Activated T-helper 9 cell treated with anti-CD3 and anti-CD28 coated beads, Interleukin-2, amount 50 U/mL, for 16 hours (primary cell): ENCODE results near the gene MT1G.
"Not testable (repeated sequence)": the region's sequence is repeated elsewhere in the genome, so short reads cannot be mapped to it uniquely, and the experiment has no call there.

Experiments
- DNase-seq: peaks from one replicate; pipeline ENCODE4 v3.0.0-alpha.2; 2020; ENCODE audit warnings: low read depth

The MT1G gene

DNA sequence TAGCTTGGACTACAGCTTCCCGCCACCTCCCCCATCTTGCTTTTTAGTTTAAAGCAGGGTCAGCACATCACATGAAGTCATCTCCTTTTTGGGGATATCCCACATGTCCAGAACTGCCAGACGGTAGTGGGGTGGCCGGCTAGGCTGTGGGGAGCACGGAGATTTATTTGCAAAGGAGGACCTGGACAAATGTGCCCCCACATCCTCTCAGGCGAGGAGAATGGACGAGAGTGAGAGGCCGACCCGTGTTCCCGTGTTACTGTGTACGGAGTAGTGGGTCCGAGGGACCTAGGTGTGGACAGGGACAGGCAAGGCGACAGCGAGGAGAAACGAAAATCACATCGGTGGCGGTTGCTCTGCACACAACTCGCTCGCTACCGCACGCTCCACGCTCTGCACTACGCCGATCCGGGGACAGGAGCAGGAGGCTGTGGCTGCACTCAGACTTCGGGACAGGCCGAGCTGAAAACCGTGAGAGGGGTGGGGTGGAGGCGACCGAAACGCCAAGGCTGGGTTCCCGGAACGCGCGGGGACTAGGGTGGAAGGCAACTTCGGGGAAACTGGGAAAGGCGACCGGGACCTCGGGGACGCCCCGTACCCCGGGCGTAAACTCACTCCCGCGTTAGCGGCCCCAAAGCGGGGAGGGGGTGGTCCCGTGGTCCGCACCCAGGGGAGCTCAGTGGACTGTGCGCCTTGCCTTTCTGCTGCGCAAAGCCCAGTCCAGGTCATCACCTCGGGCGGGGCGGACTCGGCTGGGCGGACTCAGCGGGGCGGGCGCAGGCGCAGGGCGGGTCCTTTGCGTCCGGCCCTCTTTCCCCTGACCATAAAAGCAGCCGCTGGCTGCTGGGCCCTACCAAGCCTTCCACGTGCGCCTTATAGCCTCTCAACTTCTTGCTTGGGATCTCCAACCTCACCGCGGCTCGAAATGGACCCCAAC, 29.8 kb downstream of the MT1G start, which contains the start of gene MT1A:
TSS of gene MT1A (plus strand) at position 853 of the 937 bp plus-strand sequence. CDS start at position 926, 73 bp downstream.
- no peak for DNase-seq

- DNase-seq, result no peak
Observed at GRCh38 chr16:56636616-56637413, 31.1 kb downstream of the MT1G start.

DNA sequence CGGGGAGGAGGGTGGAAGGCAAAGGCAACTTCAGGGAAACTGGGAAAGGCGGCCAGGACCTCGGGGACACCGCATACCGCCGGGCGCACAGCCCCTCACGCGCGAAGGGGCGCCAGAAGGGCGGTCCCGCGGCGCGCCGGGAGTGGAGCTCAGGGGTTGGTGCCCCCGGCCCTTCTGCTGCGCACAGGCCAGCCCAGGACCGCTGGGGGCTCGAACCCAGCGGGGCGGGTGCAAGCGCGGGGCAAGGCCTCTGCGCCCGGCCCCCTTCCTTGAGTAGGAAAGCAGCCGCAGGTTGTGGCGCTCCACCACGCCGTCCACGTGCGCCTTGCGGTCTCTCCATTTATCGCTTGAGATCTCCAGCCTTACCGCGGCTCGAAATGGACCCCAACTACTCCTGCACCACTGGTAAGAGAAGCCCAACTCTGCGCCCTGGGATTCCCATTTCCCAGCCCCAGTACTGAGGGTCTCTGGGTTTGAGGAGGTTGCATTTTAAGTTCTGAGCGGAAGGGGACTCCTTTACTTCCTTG, 32.4 kb downstream of the MT1G start:
- no peak for DNase-seq

DNA sequence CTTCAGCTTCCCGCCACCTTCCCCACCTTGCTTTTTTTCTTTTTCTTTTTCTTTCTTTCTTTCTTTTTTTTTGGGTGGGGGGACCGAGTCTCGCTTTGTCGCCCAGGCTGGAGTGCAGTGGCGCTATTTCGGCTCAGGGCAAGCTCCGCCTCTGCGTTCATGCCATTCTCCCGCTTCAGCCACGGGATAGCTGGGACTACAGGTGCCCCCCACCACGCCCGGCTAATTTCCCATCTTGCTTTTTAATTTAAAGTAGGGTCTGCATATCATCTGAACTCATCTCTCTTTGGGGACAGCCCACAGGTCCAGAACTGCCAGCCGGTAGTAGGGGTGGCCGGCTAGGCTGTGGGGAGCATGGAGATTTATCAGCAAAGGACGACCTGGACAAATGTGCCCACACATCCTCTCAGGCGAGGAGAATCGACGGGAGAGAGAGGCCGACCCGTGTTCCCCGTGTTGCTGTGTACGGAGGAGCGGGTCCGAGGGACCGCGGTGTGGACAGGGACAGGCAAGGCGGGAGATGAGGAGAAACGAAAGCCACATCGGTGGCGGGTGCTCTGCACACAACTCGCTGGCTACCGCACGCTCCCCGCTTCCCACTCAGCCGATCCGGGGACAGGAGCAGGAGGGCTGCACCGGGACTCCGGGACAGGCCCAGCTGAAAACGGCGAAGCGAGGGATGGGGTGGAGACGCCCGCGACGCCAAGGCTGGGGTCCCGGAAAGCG, 33.0 kb downstream of the MT1G start:
- DNase-seq, result no peak

DNA sequence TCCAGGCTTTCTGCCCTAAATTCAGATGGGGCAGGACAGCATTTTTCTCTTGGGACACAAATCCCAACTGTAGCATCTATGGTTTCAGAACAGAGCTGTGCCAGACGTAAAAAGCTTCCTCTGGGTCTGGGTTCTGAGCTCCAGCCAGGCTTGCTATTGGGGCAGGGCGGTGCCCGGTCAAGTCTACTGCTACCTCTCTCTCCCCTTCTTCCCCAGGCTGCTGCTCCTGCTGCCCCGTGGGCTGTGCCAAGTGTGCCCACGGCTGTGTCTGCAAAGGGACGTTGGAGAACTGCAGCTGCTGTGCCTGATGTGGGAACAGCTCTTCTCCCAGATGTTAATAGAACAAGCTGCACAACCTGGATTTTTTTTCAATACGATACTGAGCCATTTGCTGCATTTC, 34.3 kb downstream of the MT1G start:
- DNase-seq, result no peak

GRCh38 chr16:56632848-56633365, 35.0 kb downstream of the MT1G start:
- no peak for DNase-seq

- DNase-seq, result no peak
Observed at GRCh38 chr16:56632156-56632847, 35.6 kb downstream of the MT1G start, which contains the start of gene MT1M. MT1M (plus strand) TSS chr16:56632659; CDS start chr16:56632732, 73 bp downstream.

DNA sequence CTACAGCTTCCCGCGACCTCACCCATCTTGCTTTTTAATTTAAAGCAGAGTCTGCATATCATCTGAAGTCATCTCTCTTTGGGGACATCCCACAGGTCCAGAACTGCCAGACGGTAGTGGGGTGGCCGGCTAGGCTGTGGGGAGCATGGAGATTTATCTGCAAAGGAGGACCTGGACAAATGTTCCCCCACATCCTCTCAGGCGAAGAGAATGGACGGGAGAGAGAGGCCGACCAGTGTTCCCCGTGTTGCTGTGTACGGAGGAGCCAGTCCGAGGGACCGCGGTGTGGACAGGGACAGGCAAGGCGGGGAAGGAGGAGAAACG, 36.1 kb downstream of the MT1G start:
- DNase-seq, result no peak

DNA sequence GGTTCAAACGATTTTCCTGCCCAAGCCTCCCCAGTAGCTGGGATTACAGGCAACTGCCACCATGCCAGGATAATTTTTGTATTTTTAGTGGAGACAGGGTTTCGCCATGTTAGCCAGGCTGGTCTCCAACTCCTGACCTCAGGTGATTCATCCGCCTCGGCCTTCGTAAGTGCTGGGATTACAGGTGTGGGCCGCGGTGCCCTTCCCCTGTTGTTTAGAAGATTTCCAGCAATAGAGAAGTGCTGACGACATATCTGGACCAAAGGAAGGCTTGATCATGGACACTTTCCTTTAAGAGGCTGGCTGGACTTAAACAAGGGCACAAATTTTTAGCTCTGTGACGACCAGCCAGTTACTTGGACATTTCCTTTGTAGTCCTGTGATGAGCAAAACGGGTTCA, 36.7 kb downstream of the MT1G start:
- DNase-seq, result no peak

DNA sequence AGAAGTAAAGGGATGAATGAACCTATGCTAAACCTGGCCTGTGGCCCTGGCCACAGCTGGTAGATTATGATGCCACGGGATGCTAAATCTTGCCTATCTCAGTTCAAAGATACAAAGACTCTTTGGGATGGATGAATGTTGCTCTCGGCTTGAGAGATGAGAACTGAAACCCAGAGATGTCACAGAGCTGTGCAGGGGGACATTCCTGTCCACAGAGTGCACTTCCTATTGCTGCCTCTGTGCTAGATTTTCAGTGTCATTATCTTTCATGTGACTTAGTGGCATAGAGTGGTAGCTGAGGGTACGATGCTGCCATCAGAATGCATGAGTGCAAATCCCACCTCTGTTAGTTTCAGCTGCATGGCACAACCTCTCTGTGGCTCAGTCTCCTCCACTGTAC, 37.7 kb downstream of the MT1G start:
- DNase-seq, result no peak

- DNase-seq, result no peak
Observed at GRCh38 chr16:56629531-56629930, 38.3 kb downstream of the MT1G start.

DNA sequence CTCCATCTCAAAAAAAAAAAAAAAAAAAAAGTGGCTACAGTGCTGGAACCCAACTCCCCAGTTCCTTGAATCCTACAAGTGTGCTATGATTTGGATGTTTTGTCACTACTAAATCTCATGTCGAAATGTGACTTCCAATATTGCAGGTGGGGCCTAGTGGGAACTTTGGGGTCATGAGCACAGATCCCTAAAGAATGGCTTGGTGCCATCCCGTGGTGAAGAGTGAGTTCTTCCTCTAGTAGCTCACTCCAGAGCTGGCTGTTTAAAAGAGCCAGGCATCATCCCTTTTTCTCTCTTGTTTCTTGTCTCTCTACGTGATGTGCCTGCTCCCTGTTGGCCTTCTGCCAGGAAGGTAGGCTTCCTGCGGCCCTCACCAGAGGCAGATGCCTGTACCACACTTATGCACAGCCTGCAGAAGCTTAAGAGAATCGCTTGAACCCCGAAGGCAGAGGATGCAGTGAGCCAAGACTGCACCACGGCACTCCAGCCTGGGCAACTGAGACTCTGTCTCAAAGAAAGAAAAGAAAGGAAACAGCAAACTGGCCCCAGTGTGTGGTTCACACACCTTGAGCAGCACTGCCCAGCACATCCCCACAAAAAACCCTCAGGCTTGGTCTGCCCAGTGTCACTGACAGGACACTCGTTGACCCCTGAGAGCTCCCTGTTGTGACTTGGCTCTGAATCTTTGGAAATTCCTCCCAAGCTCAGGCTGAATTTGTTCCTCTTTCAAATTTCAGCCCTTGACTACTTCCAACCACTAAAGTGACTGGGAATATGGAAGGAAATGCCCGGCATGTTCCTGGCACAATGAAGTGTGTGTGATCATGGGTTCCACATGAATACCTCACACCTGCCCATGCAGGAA, 39.1 kb downstream of the MT1G start:
- no peak for DNase-seq

DNA sequence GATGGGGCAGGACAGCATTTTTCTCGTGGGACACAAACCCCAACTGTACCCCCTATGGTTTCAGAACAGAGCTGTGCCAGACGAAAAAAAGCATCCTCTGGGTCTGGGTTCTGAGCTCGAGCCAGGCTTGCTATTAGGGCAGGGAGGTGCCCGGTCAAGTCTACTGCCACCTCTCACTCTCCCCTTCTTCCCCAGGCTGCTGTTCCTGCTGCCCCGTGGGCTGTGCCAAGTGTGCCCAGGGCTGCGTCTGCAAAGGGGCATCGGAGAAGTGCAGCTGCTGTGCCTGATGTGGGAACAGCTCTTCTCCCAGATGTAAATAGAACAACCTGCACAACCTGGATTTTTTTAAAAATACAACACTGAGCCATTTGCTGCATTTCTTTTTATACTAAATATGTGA, 41.2 kb downstream of the MT1G start:
- no peak for DNase-seq

- no peak for DNase-seq
Observed at GRCh38 chr16:56625943-56626654, 41.8 kb downstream of the MT1G start.

- peak; percentile 41 for DNase-seq
Observed at GRCh38 chr16:56625140-56625942, 42.5 kb downstream of the MT1G start, which contains the start of gene MT1E. MT1E (plus strand) TSS chr16:56625781; CDS start chr16:56625852, 71 bp downstream.

GRCh38 chr16:56623637-56624036, 44.2 kb downstream of the MT1G start:
- DNase-seq, result no peak

- DNase-seq, result not testable (repeated sequence)
Observed at GRCh38 chr16:56623184-56623583, 44.7 kb downstream of the MT1G start.

DNA sequence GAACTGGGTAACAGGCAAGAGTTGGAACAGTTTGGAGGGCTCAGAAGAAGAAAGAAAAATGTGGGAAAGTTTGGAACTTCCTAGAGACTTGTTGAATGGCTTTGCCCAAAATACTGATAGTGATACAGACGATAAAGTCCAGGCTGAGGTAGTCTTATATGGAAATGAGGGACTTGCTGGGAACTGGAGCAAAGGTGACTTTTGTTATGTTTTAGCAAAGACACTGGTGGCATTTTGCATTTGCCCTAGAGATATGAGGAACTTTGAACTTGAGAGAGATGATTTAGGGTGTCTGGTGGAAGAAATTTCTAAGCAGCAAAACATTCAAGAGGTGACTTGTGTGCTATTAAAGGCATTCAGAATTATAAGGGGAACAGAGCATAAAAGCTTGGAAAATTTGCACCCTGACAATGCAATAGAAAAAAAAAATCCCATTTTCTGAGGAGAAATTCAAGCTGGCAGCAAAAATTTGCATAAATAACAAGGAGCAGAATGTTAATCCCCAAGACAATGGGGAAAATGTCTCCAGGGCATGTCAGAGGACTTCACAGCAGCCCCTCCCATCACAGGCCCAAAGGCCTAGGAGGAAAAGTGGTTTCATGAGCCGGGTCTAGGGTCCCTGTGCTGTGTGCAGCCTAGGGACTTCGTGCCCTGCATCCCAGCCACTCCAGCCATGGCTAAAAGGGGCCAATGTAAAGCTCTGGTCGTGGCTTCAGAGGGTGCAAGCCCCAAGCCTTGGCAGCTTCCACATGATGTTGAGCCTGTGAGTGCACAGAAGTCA, 46.0 kb downstream of the MT1G start:
- not testable (repeated sequence) for DNase-seq
